ENCODE results near the gene SAFB2.
"Not testable (repeated sequence)": the region's sequence is repeated elsewhere in the genome, so short reads cannot be mapped to it uniquely, and the experiment has no call there.

SAFB2 gene

GRCh38 chr19:5619946-5620345 is 2.6 kb downstream of the SAFB2 start:
- no peak for TF ChIP-seq TAF1 (IDR thresholded peaks at IDR 0.05; ENCODE audit: borderline replicate concordance, low read depth, low read length)
- TF ChIP-seq POLR2AphosphoS5 (IDR thresholded peaks at IDR 0.05; ENCODE audit: low read depth, low read length) = no peak
- TF ChIP-seq POLR2A (IDR thresholded peaks at IDR 0.05; ENCODE audit: low read depth, low read length) = no peak
- DNase-seq (ENCODE audit: insufficient read length) = no peak
- no peak for FAIRE-seq

DNA sequence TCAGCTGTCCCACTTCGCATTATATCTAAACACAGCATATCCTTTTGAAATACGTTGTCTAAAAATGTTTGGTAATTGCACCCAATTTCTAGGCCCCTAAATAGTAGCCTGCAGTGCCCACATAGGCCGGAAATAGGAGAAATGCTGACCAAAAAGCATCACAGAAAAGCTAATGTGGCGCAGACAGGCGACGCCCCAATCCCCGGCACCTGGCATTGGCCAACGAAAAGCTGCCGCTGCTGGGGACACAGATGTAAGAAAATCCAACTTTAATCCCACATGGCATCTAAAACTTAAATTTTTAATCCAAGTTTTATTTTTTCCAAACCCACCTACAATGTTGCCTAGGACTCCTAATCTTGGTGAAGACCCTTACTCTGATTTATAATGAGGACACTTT is 4.0 kb downstream of the SAFB2 start:
- TF ChIP-seq POLR2A (IDR thresholded peaks at IDR 0.05; ENCODE audit: low read depth, low read length) (no peak), POLR2AphosphoS5 (IDR thresholded peaks at IDR 0.05; ENCODE audit: low read depth, low read length) (no peak), TAF1 (IDR thresholded peaks at IDR 0.05; ENCODE audit: borderline replicate concordance, low read depth, low read length) (no peak)
- DNase-seq (ENCODE audit: insufficient read length) = no peak
- no peak for FAIRE-seq

DNA sequence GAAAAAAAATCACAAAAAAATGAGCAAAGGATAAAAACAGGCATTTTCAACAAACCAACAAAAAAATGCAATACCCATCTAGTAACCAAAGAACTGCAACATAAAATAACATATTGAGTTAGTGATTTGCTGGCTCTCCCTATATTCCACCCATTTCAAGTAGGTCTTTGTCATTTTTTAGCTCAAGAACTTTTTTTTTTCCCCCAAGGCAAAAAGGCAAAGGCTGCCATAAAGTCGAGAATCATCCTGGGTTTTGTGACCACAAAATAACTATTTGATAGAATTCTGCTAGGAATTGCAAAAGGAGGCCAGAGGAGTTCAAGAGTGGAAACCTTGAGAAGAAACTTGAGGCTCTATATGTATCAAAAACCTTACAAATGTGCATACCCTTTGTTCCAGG is 5.5 kb downstream of the SAFB2 start:
- no peak for FAIRE-seq
- TF ChIP-seq POLR2A (IDR thresholded peaks at IDR 0.05; ENCODE audit: low read depth, low read length) (no peak), POLR2AphosphoS5 (IDR thresholded peaks at IDR 0.05; ENCODE audit: low read depth, low read length) (no peak), TAF1 (IDR thresholded peaks at IDR 0.05; ENCODE audit: borderline replicate concordance, low read depth, low read length) (no peak)
- DNase-seq (ENCODE audit: insufficient read length) = no peak

DNA sequence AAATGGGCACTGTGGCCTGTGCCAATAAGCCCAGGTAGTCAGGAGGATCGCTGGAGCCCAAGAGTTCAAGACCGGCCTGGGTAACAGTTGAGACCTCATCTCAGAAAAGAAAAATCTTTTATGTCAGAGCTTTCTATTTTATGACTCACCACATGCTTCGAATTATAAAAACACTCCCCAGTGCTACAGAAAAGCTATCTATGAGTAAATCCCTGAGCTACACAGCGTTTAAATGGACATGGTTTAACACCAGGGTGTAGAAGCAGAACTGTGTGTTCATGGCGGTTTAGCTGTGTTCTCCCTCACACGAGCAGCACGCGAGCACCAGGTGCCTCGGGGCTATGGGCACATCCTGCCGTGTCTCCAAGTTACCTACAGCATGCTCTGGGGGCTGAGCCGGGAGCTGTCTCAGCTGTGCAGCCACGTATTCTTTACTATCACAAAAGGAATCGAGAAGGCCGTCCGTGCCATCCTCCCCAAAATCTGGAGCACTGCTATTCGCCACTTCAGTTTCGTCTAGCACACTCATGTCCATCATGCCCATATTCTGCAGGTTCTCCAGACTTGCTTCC is 6.7 kb downstream of the SAFB2 start:
- TF ChIP-seq POLR2AphosphoS5 (IDR thresholded peaks at IDR 0.05; ENCODE audit: low read depth, low read length) (no peak), TAF1 (IDR thresholded peaks at IDR 0.05; ENCODE audit: borderline replicate concordance, low read depth, low read length) (no peak), POLR2A (IDR thresholded peaks at IDR 0.05; ENCODE audit: low read depth, low read length) (no peak)
- no peak for DNase-seq (ENCODE audit: insufficient read length)
- no peak for FAIRE-seq

GRCh38 chr19:5612891-5613865 is 9.4 kb downstream of the SAFB2 start:
- no peak for DNase-seq (ENCODE audit: insufficient read length)
- TF ChIP-seq POLR2AphosphoS5 (IDR thresholded peaks at IDR 0.05; ENCODE audit: low read depth, low read length) = no peak
- no peak for TF ChIP-seq POLR2A (IDR thresholded peaks at IDR 0.05; ENCODE audit: low read depth, low read length)
- no peak for TF ChIP-seq TAF1 (IDR thresholded peaks at IDR 0.05; ENCODE audit: borderline replicate concordance, low read depth, low read length)
- no peak for FAIRE-seq

DNA sequence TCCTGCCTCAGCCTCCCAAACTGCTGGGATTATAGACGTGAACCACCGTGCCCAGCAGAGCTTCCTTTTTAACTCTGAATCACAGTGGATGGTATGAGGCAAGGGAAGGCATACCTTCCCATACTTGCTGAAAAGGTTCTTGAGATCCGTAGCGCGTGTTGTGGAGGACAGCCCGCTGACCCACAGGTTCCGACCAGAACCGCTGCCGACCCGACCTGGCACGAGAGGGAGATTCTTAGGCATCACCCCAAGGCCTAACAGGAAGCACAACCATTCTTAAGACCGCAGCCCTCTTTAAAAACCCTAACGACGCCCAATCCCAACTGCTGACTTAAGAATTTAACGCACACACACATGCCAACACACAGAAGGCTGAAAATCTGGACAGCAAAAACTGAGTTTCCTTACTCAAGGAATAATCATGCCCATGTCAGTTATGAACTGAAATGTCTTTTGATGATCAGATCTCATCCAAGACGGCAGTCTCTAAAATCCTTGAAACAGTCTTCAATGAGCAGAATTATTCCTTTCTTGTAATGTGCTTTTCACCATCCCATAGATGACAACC is 12.6 kb downstream of the SAFB2 start:
- FAIRE-seq = no peak
- no peak for DNase-seq (ENCODE audit: insufficient read length)
- TF ChIP-seq POLR2A (IDR thresholded peaks at IDR 0.05; ENCODE audit: low read depth, low read length) (no peak), POLR2AphosphoS5 (IDR thresholded peaks at IDR 0.05; ENCODE audit: low read depth, low read length) (no peak), TAF1 (IDR thresholded peaks at IDR 0.05; ENCODE audit: borderline replicate concordance, low read depth, low read length) (no peak)

GRCh38 chr19:5608766-5609165 is 13.8 kb downstream of the SAFB2 start:
- FAIRE-seq; DNase-seq (ENCODE audit: insufficient read length): not testable (repeated sequence)

DNA sequence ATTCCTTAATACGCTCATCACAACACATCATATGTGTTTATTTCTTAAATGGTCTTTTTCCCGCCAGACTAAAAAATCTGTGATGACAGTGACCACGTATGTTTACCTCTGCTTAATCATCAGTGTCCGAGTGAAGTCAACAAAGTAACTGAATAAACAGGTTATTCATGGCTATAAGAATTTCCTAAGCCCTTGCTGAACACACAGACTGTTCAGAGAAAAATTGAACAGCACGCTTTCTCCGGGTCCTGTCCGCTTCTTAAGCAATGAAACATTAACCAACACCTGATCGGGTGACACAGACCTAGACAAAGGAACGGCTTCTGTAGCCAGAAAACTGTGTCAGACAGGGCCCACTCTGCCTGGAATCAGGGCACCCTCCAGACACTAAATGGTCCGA is 14.3 kb downstream of the SAFB2 start:
- FAIRE-seq = no peak
- no peak for TF ChIP-seq TAF1 (IDR thresholded peaks at IDR 0.05; ENCODE audit: borderline replicate concordance, low read depth, low read length)
- no peak for TF ChIP-seq POLR2A (IDR thresholded peaks at IDR 0.05; ENCODE audit: low read depth, low read length)
- no peak for TF ChIP-seq POLR2AphosphoS5 (IDR thresholded peaks at IDR 0.05; ENCODE audit: low read depth, low read length)

GRCh38 chr19:5607318-5608275 is 15.0 kb downstream of the SAFB2 start:
- TF ChIP-seq POLR2AphosphoS5 (IDR thresholded peaks at IDR 0.05; ENCODE audit: low read depth, low read length) (no peak), TAF1 (IDR thresholded peaks at IDR 0.05; ENCODE audit: borderline replicate concordance, low read depth, low read length) (no peak), POLR2A (IDR thresholded peaks at IDR 0.05; ENCODE audit: low read depth, low read length) (no peak)
- DNase-seq (ENCODE audit: insufficient read length) = no peak
- no peak for FAIRE-seq

More for the DNA sequence above, 14.3 kb downstream of the SAFB2 start:
- no peak for DNase-seq (ENCODE audit: insufficient read length)

DNA sequence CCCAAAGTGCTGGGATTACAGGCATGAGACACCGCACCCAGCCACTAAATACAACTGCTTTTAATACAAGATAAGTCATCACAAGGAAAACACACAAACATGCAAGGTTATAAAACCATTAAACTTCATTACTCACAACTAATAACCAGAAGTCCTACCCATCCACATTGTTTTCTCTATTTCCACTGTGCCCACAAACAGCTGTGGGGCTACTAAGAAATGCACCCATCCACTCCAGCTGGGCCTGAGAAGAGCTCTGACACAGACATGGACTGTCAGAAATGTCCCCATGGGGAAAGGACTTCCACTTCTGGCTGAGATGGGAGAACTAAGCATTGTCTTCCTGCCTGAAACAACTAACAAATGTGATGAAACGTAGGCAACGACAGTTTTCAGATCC is 17.2 kb downstream of the SAFB2 start:
- TF ChIP-seq POLR2A (IDR thresholded peaks at IDR 0.05; ENCODE audit: low read depth, low read length) (no peak), TAF1 (IDR thresholded peaks at IDR 0.05; ENCODE audit: borderline replicate concordance, low read depth, low read length) (no peak), POLR2AphosphoS5 (IDR thresholded peaks at IDR 0.05; ENCODE audit: low read depth, low read length) (no peak)
- FAIRE-seq = no peak
- DNase-seq (ENCODE audit: insufficient read length) = no peak

DNA sequence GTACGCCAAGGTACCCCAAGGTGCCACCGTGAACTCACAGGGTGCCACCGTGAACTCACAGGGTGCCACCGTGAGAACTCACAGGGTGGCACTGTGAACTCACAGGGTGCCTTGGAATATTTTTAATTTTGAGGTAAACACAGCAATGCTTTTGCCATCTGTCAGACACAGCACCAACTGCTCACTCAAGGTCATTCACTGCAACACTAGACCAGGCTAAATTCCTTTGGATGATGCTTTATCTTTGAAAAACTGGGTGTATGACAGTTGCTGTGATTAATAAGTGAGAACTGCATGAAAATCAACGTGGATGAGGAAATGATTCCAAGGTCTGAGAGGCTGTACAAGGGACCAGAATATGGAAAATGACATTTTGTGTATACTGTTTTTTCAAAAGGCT is 18.9 kb downstream of the SAFB2 start:
- DNase-seq (ENCODE audit: insufficient read length) (no peak), FAIRE-seq (peak; percentile 46)
- TF ChIP-seq POLR2AphosphoS5 (IDR thresholded peaks at IDR 0.05; ENCODE audit: low read depth, low read length) (no peak), TAF1 (IDR thresholded peaks at IDR 0.05; ENCODE audit: borderline replicate concordance, low read depth, low read length) (no peak), POLR2A (IDR thresholded peaks at IDR 0.05; ENCODE audit: low read depth, low read length) (no peak)

Measured in GM12892 (cell line).